Stimulated activated CD4-positive, alpha-beta T cell treated with anti-CD3 and anti-CD28 coated beads, Interleukin-12 subunit alpha, Interleukin-12 subunit beta, amount 100 ng/mL, for 24 hours (primary cell): Measurements from ENCODE around the gene ZNF407.

Source experiments
- DNase-seq, 2 experiments: peaks; one replicate each; pipeline ENCODE4 v3.0.0-alpha.2; 2020; ENCODE audit warnings: low read depth in 2 of 2

Gene ZNF407

GRCh38 chr18:75008186-75008585 is 410.5 kb downstream of the ZNF407 start:
- no peak for DNase-seq

DNA sequence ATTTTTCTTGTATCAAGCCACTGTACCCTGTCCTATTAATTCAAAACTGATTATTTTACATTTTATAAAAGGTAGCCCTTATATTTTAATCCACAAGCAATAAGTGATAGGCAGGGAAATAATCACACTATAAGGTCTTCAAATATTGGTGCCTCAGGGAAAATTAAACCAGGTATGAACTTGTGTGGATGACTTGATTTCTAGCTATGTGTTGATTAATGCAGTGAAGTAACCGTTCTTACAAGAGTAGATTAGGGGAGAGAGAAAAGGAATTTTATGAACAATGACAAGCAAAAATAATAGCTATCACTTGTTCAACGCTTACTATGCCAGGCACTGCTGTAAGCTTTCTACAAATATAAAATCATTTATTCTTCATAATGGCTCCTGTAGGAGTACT is 411.6 kb downstream of the ZNF407 start:
- DNase-seq, result no peak

DNA sequence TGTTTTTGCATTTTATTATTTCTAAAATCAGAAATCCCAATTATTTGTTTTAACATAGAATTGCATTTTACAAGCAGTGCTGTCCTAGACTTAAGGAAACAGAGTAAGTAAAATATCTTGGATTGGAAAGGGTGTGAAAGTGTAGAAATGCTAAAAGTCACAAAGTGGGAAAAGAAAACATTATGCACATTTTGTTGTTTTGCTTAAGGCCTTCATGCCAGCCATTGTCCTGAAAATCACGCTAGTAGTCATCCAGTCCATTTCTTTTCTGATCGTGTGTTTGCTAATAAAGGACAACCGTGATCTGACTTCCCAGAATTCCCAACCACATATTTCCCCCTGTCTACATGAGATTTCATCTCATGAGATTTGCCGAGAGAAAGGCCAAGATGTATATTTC is 412.2 kb downstream of the ZNF407 start:
- DNase-seq, result no peak

DNA sequence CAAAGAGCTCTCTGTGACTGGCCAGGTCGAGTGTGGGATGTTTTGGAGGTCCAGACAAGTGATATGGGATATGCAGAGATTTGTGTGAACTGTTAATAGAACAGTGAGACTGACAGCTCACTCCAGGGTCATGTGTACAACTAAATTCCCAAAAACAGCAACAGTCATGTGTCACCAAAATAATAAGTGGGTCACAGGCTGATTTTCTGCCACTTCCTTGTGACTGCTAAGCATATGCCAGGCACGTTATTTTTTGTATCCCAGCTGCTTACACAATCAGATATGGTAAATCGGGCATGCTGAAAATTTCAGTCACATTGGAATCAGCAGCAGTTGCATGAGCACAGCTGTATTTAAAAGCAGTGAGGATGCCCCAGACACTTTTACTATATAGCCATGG is 412.6 kb downstream of the ZNF407 start:
- no peak for DNase-seq

DNA sequence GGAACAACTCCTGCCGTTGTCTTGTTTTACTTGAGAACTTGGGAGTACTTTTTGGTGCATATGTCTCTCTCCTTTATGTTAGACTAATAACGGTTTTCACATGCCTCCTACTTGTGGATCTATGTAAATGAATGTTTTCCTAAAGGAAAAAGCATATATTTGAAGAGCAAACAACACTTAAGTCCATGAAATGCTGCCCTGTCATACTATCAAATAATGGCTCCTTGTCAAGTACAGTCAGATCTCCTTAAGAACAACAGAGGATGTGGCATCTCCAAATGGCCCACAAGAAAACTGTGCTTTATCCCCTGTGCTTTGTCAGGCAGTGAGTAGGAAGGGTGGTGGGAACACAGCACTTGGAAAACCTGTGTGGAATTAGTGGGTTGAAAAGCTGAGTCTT is 413.0 kb downstream of the ZNF407 start:
- no peak for DNase-seq

DNA sequence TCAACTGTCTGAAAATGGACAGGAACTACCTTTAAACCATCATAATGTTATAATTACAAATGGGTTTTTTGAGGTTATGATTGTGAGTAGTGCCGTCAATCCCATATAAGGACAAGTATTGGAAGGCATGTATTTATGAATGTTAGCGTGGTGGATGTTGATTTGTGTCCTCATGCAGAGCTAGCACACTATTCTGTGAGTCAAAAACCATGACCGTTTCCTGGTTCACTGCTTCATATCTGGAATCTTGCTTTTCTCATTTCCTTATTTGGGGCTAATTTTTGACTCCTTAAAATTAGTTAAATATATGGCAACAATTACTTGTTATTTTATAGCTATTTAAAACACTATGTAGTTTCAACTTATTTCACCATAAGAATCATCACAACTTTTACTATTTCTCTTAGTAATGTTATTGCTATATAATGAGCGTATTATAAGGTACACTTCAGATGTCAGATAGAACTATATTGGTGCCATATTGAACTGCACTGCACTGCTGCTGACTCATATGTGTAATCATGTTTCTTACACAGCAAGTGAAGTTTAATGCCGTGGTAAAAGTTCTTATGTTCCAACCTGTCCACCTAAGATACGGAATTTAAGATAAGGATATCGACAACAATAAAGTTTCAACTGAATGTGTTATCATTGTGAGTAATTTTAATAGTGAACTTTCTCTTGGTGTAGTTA is 418.5 kb downstream of the ZNF407 start:
- no peak for DNase-seq

DNA sequence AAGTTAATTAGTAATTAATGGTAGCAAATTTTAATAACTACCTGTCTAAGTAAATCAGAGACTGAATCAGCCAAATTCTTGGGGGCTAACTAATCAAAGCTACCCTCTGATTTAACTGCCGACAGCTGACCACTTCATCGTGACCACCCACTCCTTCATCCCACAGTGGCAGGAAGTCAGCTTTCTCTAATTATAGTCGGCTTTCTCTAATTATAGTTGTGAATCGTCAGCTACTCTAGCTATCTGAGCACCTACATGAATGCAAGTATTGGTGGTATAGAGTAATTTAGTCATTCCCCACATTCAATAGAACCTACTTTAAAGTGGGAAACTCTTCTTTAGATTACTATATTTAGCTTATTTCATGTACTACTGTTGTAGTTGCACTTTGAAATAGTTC is 425.8 kb downstream of the ZNF407 start:
- DNase-seq, result no peak

- DNase-seq, result no peak
Observed at GRCh38 chr18:75024871-75025270, 427.2 kb downstream of the ZNF407 start.

DNA sequence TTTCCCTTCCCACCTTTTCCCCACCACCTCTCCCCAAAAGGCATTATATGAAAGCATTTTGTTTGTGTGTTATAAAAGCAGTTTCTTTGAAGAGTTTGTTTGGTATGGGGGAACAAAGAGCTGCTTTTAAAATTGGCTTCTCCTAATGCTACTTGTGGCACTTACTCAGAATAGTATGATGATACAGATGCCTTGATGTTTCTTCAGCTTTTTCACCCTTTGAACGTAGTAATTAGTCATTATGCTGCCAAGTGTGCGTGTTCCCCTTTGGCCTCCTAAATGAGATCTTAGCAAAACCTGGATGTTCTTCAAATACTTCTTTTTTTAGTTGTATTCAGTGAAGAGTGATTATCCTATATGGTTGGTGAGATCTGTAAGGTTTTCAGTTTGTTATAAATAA is 427.9 kb downstream of the ZNF407 start:
- no peak for DNase-seq

DNA sequence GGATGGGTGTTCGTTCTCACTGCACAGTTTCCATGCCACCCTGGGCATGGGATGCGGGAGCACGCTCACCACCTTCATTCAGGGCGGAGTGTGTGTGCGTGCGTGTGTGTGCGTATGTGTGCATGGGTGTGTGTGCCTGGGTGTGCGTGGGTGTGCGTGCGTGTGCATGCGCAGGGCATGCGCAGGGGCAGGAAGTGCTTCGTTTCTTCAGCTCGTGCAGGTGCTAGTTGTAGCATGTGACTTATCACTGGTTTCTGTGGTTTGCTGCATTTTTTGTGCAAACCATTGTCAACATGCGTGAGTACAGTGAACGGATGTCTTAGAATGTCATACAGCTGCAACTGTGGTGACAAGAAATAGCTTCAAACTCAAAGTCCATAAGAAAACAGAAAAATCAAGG is 431.8 kb downstream of the ZNF407 start:
- DNase-seq, result no peak

- no peak for DNase-seq
Observed at GRCh38 chr18:75031717-75032317, 434.1 kb downstream of the ZNF407 start.

DNA sequence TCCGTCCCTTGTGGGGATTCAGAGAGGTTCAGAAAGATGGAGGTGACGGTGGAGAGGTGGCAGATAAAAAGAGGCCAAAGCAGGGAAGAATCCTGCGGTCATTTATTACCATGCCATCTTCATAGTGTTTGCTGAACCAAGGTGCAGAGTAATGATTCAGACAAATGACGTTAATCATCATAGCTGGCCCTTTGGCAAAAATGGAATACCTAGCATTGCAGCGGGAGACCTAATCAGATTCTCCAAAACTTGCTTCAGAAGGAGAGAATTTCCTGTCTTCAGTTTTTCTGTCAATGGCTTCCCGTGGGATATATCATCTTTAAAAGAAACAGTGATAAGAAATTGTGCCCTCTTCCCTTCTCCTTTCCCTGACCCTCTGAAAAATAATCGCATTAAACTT is 435.8 kb downstream of the ZNF407 start:
- no peak for DNase-seq

- no peak for DNase-seq
Observed at GRCh38 chr18:75034937-75035336, 437.3 kb downstream of the ZNF407 start.

- no peak for DNase-seq
Observed at GRCh38 chr18:75035928-75036327, 438.3 kb downstream of the ZNF407 start.

DNA sequence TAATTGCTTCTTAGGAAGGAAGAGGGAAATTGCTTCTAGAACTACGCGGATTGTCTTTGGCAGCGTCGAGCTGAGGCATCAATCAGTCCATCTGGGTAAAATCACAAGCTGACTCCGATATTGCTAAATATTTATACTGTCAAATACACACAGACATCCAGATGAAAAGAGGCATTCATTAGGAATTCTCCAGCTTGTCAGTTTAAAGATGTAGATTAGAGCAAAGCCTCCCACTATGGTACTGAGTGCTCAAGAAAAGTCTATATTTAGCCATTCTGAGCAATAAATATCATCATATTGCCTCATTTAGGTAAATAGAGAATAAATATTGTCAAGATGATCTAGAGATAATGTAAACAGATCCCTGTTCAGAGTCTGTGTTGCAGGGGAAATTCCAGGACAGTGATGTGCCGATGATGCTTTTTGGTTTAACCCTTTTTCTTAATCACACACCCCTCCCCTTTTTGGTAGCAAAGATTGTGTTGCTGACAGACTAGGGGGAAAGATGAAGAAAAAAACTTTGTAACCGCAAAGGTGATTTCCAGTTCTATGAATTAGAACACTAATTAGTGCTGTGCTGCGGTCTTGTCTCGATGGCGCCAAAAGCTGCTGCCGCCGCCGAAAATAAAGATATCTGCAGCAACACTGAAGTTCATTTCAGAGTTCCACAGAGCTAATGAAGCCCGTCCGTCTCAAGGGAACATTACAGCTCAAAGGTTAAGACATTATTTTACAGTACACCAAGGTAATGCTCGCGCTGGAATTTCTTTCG is 439.4 kb downstream of the ZNF407 start:
- DNase-seq, result no peak

DNA sequence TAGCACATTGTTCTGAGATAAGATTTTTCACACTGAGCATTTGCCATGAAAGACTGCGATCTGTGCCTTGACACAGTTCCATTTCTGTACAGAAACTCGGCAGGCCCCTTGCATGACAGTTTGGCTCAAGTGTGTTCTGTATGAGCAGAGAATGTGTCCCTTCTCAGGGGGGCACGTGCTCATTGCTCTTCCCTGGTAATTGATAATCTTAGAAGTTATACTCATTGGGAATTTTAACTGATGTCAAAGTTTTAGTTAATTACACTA is 440.0 kb downstream of the ZNF407 start:
- DNase-seq, result no peak

DNA sequence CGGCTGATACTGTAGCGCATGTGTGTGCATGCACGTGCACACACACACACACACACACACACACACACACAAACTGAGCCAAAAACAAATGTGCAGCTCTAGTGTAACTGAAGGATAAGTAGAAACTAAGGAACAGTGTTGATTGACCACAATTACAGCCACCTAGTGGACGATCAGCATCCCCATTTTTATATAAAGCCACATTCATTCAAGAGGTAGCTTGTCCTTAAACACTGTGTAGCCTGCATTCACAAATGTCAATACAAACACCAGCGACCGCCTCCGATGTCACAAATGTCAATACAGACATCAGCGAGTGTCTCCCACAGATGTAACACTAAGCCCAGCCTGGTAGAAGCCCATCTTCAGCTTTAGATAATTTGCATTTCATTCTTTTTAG is 443.9 kb downstream of the ZNF407 start:
- DNase-seq, result no peak

DNA sequence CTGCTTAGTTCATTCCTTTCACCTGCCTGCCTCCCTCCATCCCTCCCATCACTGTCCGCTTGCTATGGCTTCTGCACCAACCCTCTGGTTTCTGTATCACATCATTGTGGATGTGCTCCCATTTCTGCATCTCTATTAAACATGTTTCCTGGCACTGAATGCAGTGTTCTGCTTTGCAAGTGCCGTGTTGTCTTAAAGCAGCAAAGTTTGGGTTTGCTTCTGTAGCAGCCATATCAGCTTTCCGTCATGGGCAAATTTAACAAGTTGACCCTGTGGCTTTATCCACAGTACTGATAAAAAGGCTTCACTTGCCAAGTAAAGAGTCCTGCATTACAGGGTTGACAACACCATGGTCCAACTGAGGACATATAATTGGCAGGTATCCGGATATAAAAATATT is 445.8 kb downstream of the ZNF407 start:
- no peak for DNase-seq

GRCh38 chr18:75044296-75044695 is 446.6 kb downstream of the ZNF407 start:
- no peak for DNase-seq

DNA sequence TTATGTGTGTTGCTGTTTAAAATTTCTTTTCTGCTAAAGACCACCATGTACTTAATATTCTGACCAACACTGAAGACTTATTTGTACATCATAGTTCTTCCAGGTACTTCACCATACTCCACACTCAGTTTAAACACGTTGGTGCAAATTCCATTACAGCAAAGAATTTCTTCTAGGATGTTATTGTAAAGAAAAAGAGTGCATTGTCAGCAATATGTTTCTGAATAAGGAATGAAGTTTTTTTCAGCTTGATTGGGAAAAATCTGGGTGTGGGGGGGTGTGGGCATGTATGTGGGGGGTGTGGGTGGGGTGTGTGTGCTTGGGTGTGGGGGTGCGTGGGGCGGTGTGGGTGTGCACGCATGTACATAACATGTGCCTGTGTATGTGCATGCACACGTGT is 447.1 kb downstream of the ZNF407 start:
- no peak for DNase-seq

DNA sequence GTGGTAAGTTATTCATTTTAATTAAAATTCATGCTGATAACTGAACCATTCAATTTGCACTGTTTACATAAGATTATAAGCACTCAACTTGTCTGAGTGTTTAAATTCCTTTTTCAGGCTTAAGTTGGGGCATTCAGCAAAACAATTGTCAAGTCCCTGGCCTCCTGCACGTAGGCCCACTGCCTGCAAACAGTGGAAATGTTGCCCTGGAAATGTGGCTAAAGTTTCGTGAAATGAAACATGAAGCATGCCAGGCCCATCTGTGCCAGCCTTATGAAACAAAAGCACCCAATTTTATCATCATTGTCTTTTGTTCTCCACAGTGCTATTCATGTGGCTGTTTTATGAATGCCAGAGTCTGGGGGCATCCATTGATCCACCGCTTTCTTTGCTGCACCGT is 447.6 kb downstream of the ZNF407 start:
- DNase-seq, result no peak

DNA sequence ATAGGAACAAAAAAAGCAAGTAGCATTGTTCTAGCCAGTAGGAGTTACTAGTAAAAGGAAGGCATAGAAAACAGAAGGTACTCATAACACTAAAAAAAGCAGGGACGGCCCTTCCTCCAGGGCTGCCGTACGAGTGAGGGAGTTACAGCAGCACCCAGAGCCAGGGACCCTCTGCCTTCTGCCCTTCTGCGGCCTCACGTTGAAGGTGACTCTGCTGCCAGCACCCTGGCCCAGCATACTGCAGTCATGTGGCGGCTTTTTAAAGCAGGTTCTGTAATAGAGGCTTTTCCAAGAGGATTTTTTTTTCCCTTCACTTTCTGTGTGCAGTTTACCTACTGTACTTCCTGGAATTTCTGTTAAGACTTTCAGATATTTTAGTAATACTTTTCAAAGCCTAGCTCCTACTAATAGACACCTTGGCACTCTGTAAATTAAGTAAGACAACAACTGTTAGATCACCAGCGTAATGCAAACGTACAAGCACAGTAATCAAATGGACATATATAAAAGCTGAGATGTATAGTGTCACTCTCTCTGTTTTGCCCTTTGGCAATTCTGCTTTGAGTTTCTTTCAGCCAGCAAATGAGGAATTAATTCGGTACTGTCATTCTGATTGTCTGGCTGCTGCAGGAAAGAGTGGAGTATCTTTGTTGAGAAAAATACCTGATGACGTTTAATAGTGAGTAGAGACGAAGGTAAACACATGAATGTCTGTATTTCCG is 449.7 kb downstream of the ZNF407 start:
- DNase-seq, result no peak
